HL-60 (cell line): ENCODE data around the gene CLCN5.

Experiments
- CTCF ChIP-seq: IDR thresholded peaks from one replicate; pipeline ENCODE4 v1.5.1; 2011; ENCODE audit warnings: low read length, control low read depth, inconsistent platforms; ENCODE audit not compliant: insufficient read depth
- POLR2AphosphoS5 ChIP-seq: IDR thresholded peaks from 2 replicates; pipeline ENCODE4 v1.6.1; 2012; ENCODE audit warnings: low read depth
- REST ChIP-seq: IDR thresholded peaks from 2 replicates; pipeline ENCODE4 v1.6.1; 2012; ENCODE audit warnings: low read depth; ENCODE audit not compliant: insufficient replicate concordance

GRCh38 chrX:49910344-49910743, 12.1 kb upstream of the CLCN5 start:
- TF ChIP-seq CTCF = no peak
- no peak for TF ChIP-seq REST
- no peak for TF ChIP-seq POLR2AphosphoS5
